HepG2 (cell line): Measurements from ENCODE around the gene DNMBP. TPM values are rescaled to one million over a fixed set of nuclear protein-coding genes. Genes with fewer than 3 reads are reported as not detected.
A peak's percentile ranks its signal among the peaks of the same experiment; 100 is the strongest.

Source experiments
- ATAC-seq: fragments of 200-7000 bp; cut with Tn5 transposase; 3 replicates; pipeline ENCODE4 v1.9.1; 2020; ENCODE audit warnings: mild to moderate bottlenecking, moderate library complexity
- BruUV-seq: library from RNA; stranded (reverse); fragments of 400-500 nt; replicated peaks from 2 replicates; lab custom pipeline; 2021; lab: Mats Ljungman, UMichigan
- CTCF ChIA-PET: fragments of 300-600 bp; formaldehyde crosslinking; extraction: SDS; loops from one replicate; lab custom pipeline; 2021; ENCODE audit warnings: low total read pairs, inconsistent platforms, low intra/inter-chr PET ratio; lab: Yijun Ruan, JAX
- POLR2A ChIA-PET: fragments of 350-600 bp; sonication (Branson Sonifier 250); formaldehyde crosslinking; loops from one replicate; lab custom pipeline; 2020; ENCODE audit warnings: antibody characterized with exemption, inconsistent platforms; lab: Yijun Ruan, JAX
- DNase-seq: peaks from one replicate; pipeline ENCODE4 v3.0.0-alpha.2; 2015; ENCODE audit warnings: low spot score
- FAIRE-seq: peaks from 3 replicates; lab custom pipeline; 2011; peaks lifted over from hg19 to GRCh38; lab: Jason Lieb, UNC
- H2AFZ ChIP-seq: one replicate; pipeline ENCODE4 v1.6.1; 2011; ENCODE audit warnings: low read length, inconsistent platforms
- H3K27ac ChIP-seq: fragments of 300-600 bp; 3 replicates; pipeline ENCODE4 v1.8.0; 2011; ENCODE audit warnings: mixed run types, mild to moderate bottlenecking, mixed read lengths, low read length, inconsistent platforms; ENCODE audit not compliant: insufficient read depth; ENCODE audit errors: extremely low read length
- H3K27me3 ChIP-seq, 2 experiments: fragments of 200-600 bp in 1 of 2; 2 replicates in 1 of 2; 3 replicates in 1 of 2; pipeline versions ENCODE4 v1.6.0 to v1.8.0; 2011; ENCODE audit warnings: low read length in 2 of 2, mild to moderate bottlenecking in 2 of 2, moderate library complexity in 2 of 2, inconsistent platforms in 1 of 2; ENCODE audit not compliant: insufficient read depth in 2 of 2, control insufficient read depth in 1 of 2
- H3K36me3 ChIP-seq, 2 experiments: fragments of 200-600 bp in 1 of 2; replicated peaks in 1 of 2; 2 replicates in 1 of 2; 3 replicates in 1 of 2; pipeline versions ENCODE4 v1.5.1 to v1.8.0; 2011; ENCODE audit warnings: low read length in 2 of 2, inconsistent platforms in 1 of 2; ENCODE audit not compliant: insufficient read depth in 2 of 2, control insufficient read depth in 1 of 2
- H3K4me1 ChIP-seq: 2 replicates; pipeline ENCODE4 v1.5.1; 2012; ENCODE audit warnings: low read length, inconsistent platforms; ENCODE audit not compliant: insufficient read depth
- H3K4me2 ChIP-seq: 2 replicates; pipeline ENCODE4 v1.6.0; 2011; ENCODE audit warnings: low read depth, low read length, inconsistent platforms
- H3K4me3 ChIP-seq, 3 experiments: fragments of 200-600 bp in 1 of 3; sonication (generic), shearing (Covaris generic) in 1 of 3; replicated peaks in 1 of 3; 2 replicates each; pipeline ENCODE4 v1.5.1; 2011 to 2016; ENCODE audit warnings: low read length in 3 of 3, inconsistent platforms in 2 of 3, low read depth in 2 of 3, mild to moderate bottlenecking in 2 of 3, control low read depth in 1 of 3, mixed read lengths in 1 of 3; ENCODE audit not compliant: insufficient read depth in 1 of 3
- H3K79me2 ChIP-seq: one replicate; pipeline ENCODE4 v1.6.1; 2011; ENCODE audit warnings: low read length, inconsistent platforms; ENCODE audit not compliant: insufficient read depth
- H3K9ac ChIP-seq: 2 replicates; pipeline ENCODE4 v1.6.0; 2011; ENCODE audit warnings: mild to moderate bottlenecking, low read depth, low read length, inconsistent platforms; ENCODE audit not compliant: insufficient read depth
- H3K9me3 ChIP-seq: 2 replicates; pipeline ENCODE4 v1.5.1; 2012; ENCODE audit warnings: mild to moderate bottlenecking, low read length
- H4K20me1 ChIP-seq: 2 replicates; pipeline ENCODE4 v1.6.0; 2011; ENCODE audit warnings: inconsistent platforms, mild to moderate bottlenecking, low read length, moderate library complexity; ENCODE audit not compliant: insufficient read depth
- FOSL2 ChIP-seq: sonication (generic); formaldehyde crosslinking; IDR thresholded peaks from 2 replicates; pipeline ENCODE4 v1.4.0; 2020; ENCODE audit warnings: missing genetic modification reagents
- KLF6 ChIP-seq: IDR thresholded peaks from 2 replicates; pipeline ENCODE4 v1.8.0; 2016; ENCODE audit warnings: missing biosample characterization, missing genetic modification reagents
- MEIS1 ChIP-seq: sonication (generic); formaldehyde crosslinking; IDR thresholded peaks from 2 replicates; pipeline ENCODE4 v1.9.0; 2021; ENCODE audit warnings: mild to moderate bottlenecking, missing genetic modification reagents, moderate library complexity, borderline replicate concordance
- TBX2 ChIP-seq: sonication (generic); formaldehyde crosslinking; IDR thresholded peaks from 2 replicates; pipeline ENCODE4 v1.5.0; 2020; ENCODE audit warnings: missing genetic modification reagents, mild to moderate bottlenecking, borderline replicate concordance
- WGBS: methylation state at CpG from one replicate; pipeline ENCODE4 v1.1.6; 2017; ENCODE audit warnings: low lambda C conversion rate; 5-methylcytosine and 5-hydroxymethylcytosine counted together
- in situ Hi-C: cut with HindIII; loops from 2 replicates; pipeline ENCODE4 v1.10.0; 2017; ENCODE audit warnings: low pct_unique_long_range_greater_than_20kb; ENCODE audit not compliant: extremely low pct_ligation_motif_present
- intact Hi-C: fragments of 100-400 bp; cut with micrococcal nuclease; formaldehyde crosslinking; loops from one replicate; pipeline ENCODE4 v1.10.0; 2022; ENCODE audit not compliant: unreplicated experiment
- polyA plus RNA-seq, 8 experiments: library from polyadenylated mRNA; depleted of rRNA in 3 of 8; stranded (reverse) in 7 of 8; unstranded in 1 of 8; fragments of >200 nt; fragmentation: Illumina TruSeq in 4 of 8; extraction: Trizol in 4 of 8; gene quantifications; 2 replicates each; pipeline versions ENCODE4 v1.2.1 to v1.2.3, GENCODE V29; 2011 to 2016; ENCODE audit warnings: low read depth in 4 of 8, missing spikeins in 1 of 8, mixed read lengths in 1 of 8; ENCODE audit not compliant: insufficient read depth in 1 of 8
- total RNA-seq, 5 experiments: library from RNA; depleted of rRNA; stranded (reverse); fragments of >200 nt; fragmentation: Illumina TruSeq; extraction: Trizol; gene quantifications; 2 replicates each; pipeline ENCODE4 v1.2.3, GENCODE V29; 2016; ENCODE audit warnings: low read depth in 1 of 5
- TF ChIP-seq, protein P1 (sequence below): sonication (generic); formaldehyde crosslinking; conservative IDR thresholded peaks from 2 replicates; pipeline ENCODE4 v1.4.0; 2020; ENCODE audit warnings: missing genetic modification reagents

The DNMBP gene
- total and polyA plus RNA-seq, 2 of the 13 experiments (the other 11 are each of a cell fraction or from before 2014, with no cell fraction given): 3.6 to 6.3 TPM

DNA sequence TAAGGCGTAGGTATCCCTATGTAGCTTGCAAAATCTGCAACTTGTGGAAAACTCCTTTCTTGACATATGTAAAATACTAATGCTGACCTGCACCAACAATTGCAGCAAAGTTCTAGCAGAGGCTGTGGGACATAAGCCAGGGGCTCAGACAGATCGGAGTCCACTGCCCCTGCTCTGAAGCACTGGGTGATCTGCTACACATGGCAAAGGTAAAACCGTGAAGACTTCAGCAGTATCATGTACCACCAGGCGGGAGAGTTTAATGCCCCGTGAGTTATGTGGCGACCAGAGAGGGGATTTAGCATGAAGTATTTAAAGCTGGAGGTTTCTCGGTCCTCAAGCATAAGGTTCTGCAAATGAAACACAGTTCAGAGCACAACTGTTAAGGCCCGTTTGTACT lies 150.9 kb downstream of the DNMBP start:
- no TSS peak for BruUV-seq
- Histone ChIP-seq H3K79me2 (no peaks in the 10 kb centered on the region), H3K9me3 (no peaks in the 10 kb centered on the region), H3K27ac (no peak overlapping the region), H3K4me1 (peaks cover 32% of the 10 kb centered on the region), H4K20me1 (no peaks in the 10 kb centered on the region), H3K9ac (0 out of 2 replicates have a peak overlapping the region, but pooled peaks have one; percentile 2), H3K4me2 (peak overlapping the region; percentile 75), H3K27me3 (no peaks in the 10 kb centered on the region), H3K4me3 (peak overlapping the region in 1 of 3 experiments; percentile 11; a peak in 1 of 6 replicates), H3K36me3 (no peaks in the 10 kb centered on the region), H2AFZ (peak overlapping the region; percentile 83)
- ATAC-seq: peak; percentile 72
- 0 out of 2 replicates have a peak, but pooled peaks have one; percentile 14 for TF ChIP-seq TBX2 (CRISPR knock-in tag)
- no peak for TF ChIP-seq MEIS1 (CRISPR knock-in tag)
- CTCF ChIA-PET: interaction anchor here (1.7 to 2.1 kb wide), 3 partner anchors 13 to 187 kb away, joined by 3 to 9 read pairs (median 5); partner anchors contain the start of gene DNMBP
- WGBS: 11% methylated on average over 8 of the region's 8 CpGs
- FAIRE-seq: peak; percentile 40
- intact Hi-C loops (loop anchor here (2.0 to 5.0 kb wide), 4 partner anchors 68 to 243 kb away; no protein-coding TSS in a partner anchor), in situ Hi-C loops (loop anchor here (10.0 kb wide), 1 partner anchor 246 kb away; no protein-coding TSS in a partner anchor)
- POLR2A ChIA-PET: interaction anchor here (1.2 kb wide), 1 partner anchor 72 kb away, joined by 11 read pairs; no protein-coding TSS in a partner anchor
- DNase-seq: no peak

DNA sequence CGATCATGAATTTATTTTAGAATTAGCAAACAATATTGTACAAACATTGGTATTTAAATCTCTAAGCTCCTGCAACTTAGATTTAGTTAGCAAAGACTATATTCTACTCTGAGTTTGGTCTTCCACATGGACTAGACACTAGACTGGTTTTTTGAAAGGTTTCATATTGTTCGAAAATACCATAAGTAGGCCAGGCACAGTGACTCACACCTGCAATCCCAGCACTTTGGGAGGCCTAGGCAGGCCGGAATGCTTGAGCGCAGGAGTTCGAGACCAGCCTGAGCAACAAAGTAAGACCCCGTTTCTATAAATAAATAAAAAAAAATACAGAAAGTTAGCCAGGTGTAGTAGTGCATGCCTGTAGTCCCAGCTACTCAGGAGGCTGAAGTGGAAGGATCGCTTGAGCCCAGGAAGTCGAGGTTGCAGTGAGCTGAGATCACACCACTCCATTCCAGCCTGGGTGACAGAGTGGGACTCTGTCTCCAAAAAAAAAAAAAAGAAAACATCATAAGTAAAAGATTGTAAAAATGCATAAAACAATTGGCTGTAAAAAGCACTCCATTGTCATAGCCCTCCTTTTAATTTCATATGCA lies 154.2 kb downstream of the DNMBP start:
- no peak for DNase-seq
- no peak overlapping the region for H3K27ac ChIP-seq
- no TSS peak for BruUV-seq
- whole genome bisulfite sequencing: 75% methylated on average over 8 of the region's 8 CpGs
- no peak for FAIRE-seq
- peaks cover 8 to 23% of the 10 kb centered on the region in 2 experiments for H3K36me3 ChIP-seq
- H3K9me3 ChIP-seq: no peaks in the 10 kb centered on the region
- ATAC-seq: no peak
- CTCF ChIA-PET: no interaction called here
- no peak overlapping the region for H3K4me2 ChIP-seq
- peaks cover 24% of the 10 kb centered on the region for H3K4me1 ChIP-seq
- no peaks in the 10 kb centered on the region for H3K79me2 ChIP-seq
- H3K9ac ChIP-seq: no peak overlapping the region
- TF ChIP-seq FOSL2 (CRISPR knock-in tag): 0 out of 2 replicates have a peak, but pooled peaks have one; percentile 21
- TF ChIP-seq, protein P1, sequence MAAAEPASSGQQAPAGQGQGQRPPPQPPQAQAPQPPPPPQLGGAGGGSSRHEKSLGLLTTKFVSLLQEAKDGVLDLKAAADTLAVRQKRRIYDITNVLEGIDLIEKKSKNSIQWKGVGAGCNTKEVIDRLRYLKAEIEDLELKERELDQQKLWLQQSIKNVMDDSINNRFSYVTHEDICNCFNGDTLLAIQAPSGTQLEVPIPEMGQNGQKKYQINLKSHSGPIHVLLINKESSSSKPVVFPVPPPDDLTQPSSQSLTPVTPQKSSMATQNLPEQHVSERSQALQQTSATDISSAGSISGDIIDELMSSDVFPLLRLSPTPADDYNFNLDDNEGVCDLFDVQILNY (CRISPR knock-in tag): no peak
- no peak for TF ChIP-seq KLF6 (CRISPR knock-in tag)
- no peak overlapping the region for H2AFZ ChIP-seq
- H4K20me1 ChIP-seq: no peaks in the 10 kb centered on the region; the same call in 1 of the 2 replicates
- in situ Hi-C loops: loop anchor here (10.0 kb wide), 1 partner anchor 249 kb away; no protein-coding TSS in a partner anchor
- POLR2A ChIA-PET: no interaction called here
- H3K27me3 ChIP-seq: no peaks in the 10 kb centered on the region
- no peak overlapping the region for H3K4me3 ChIP-seq
- intact Hi-C loops: loop anchor here (5.0 kb wide), 3 partner anchors 72 to 247 kb away; no protein-coding TSS in a partner anchor
